Activated effector memory CD4-positive, alpha-beta T cell treated with Interleukin-2 at 50 U/mL for 16 hours (primary cell): Measurements from ENCODE around the gene WAS.
A peak's percentile ranks its signal among the peaks of the same experiment; 100 is the strongest.
"Not testable (repeated sequence)": the region's sequence is repeated elsewhere in the genome, so short reads cannot be mapped to it uniquely, and the experiment has no call there.

ENCODE experiments used
- DNase-seq: peaks from one replicate; pipeline ENCODE4 v3.0.0-alpha.2; 2020

WAS gene

GRCh38 chrX:48683411-48683982, at the start of gene WAS:
TSS of gene WAS (plus strand) at chrX:48683799. CDS start at chrX:48683854, 55 bp downstream.
- peak; percentile 36 for DNase-seq

GRCh38 chrX:48636301-48636700, 47.3 kb upstream of the WAS start:
- no peak for DNase-seq

- no peak for DNase-seq
Measured at GRCh38 chrX:48636776-48637175, 46.8 kb upstream of the WAS start.

GRCh38 chrX:48645669-48646068, 37.9 kb upstream of the WAS start:
- DNase-seq: no peak

GRCh38 chrX:48648336-48648751, 35.3 kb upstream of the WAS start:
- peak; percentile 4 for DNase-seq

GRCh38 chrX:48649102-48649501, 34.5 kb upstream of the WAS start:
- DNase-seq: no peak

- DNase-seq: not testable (repeated sequence)
Measured at GRCh38 chrX:48652055-48652579, 31.5 kb upstream of the WAS start.

- DNase-seq: not testable (repeated sequence)
Measured at GRCh38 chrX:48654746-48655145, 28.9 kb upstream of the WAS start.

GRCh38 chrX:48659686-48660085, 23.9 kb upstream of the WAS start:
- not testable (repeated sequence) for DNase-seq

GRCh38 chrX:48663241-48663640, 20.4 kb upstream of the WAS start:
- no peak for DNase-seq

GRCh38 chrX:48664156-48664555, 19.4 kb upstream of the WAS start:
- no peak for DNase-seq

- DNase-seq: no peak
Measured at GRCh38 chrX:48665991-48666390, 17.6 kb upstream of the WAS start.

GRCh38 chrX:48666649-48667048, 16.9 kb upstream of the WAS start:
- DNase-seq: no peak

GRCh38 chrX:48667509-48667908, 16.1 kb upstream of the WAS start:
- no peak for DNase-seq

- not testable (repeated sequence) for DNase-seq
Measured at GRCh38 chrX:48668187-48668586, 15.4 kb upstream of the WAS start.

- DNase-seq: peak; percentile 82
Measured at GRCh38 chrX:48676106-48676892, 7.3 kb upstream of the WAS start.

- no peak for DNase-seq
Measured at GRCh38 chrX:48676893-48677270, 6.7 kb upstream of the WAS start.

- DNase-seq: no peak
Measured at GRCh38 chrX:48677516-48677915, 6.1 kb upstream of the WAS start.

- DNase-seq: not testable (repeated sequence)
Measured at GRCh38 chrX:48680467-48680866, 3.1 kb upstream of the WAS start.

- DNase-seq: not testable (repeated sequence)
Measured at GRCh38 chrX:48680925-48681324, 2.7 kb upstream of the WAS start.

GRCh38 chrX:48681539-48682183, 1.9 kb upstream of the WAS start:
- DNase-seq: no peak

GRCh38 chrX:48682795-48683194, 804 bp upstream of the WAS start:
- DNase-seq: not testable (repeated sequence)

- no peak for DNase-seq
Measured at GRCh38 chrX:48684134-48684533, 535 bp downstream of the WAS start.

GRCh38 chrX:48685416-48685815, 1.8 kb downstream of the WAS start:
- DNase-seq: no peak
